Right lung (tissue), 10 donors: ENCODE data around the gene ASF1A. TPM values are rescaled to one million over a fixed set of nuclear protein-coding genes. Genes with fewer than 3 reads are reported as not detected.
"Not testable (repeated sequence)": the region's sequence is repeated elsewhere in the genome, so short reads cannot be mapped to it uniquely, and the experiment has no call there.

Experiments
- DNase-seq, 2 donors: peaks; one replicate each; pipeline ENCODE4 v3.0.0-alpha.2; 2013
- long read RNA-seq, 8 donors: transcript quantifications; one replicate each; lab custom pipeline, GENCODE V29; 2026
- polyA plus RNA-seq, 5 donors: library from polyadenylated mRNA; unstranded; fragments of 120-200 nt; gene quantifications; one replicate each; pipeline versions ENCODE4 v1.2.1 to v1.2.3, GENCODE V29; 2013; ENCODE audit warnings: inconsistent platforms in 1 of 5, low replicate concordance in 1 of 5; ENCODE audit not compliant: insufficient read length in 5 of 5, insufficient read depth in 1 of 5

The ASF1A gene
- polyA plus RNA-seq = 10 to 100 TPM; 36.1 to 59.8 (median 47.3) TPM
- long read RNA-seq, donor 1, transcript ASF1A-201 (4 exons, 2,362 nt) = major isoform, 43 of 50 reads
- long read RNA-seq, donor 1, partial matches to known transcripts = 5 of 50 reads
- long read RNA-seq, donor 1, other reads (novel, unspliced or antisense) = 0 of 50 reads
- long read RNA-seq, donor 2, transcript ASF1A-201 (4 exons, 2,362 nt) = major isoform, 15 of 21 reads
- long read RNA-seq, donor 2, partial matches to known transcripts = 0 of 21 reads
- long read RNA-seq, donor 2, other reads (novel, unspliced or antisense) = 5 of 21 reads
- long read RNA-seq, donor 3, transcript ASF1A-201 (4 exons, 2,362 nt) = major isoform, 22 of 30 reads
- long read RNA-seq, donor 3, partial matches to known transcripts = 8 of 30 reads
- long read RNA-seq, donor 3, other reads (novel, unspliced or antisense) = 0 of 30 reads
- long read RNA-seq, donor 4, transcript ASF1A-201 (4 exons, 2,362 nt) = major isoform, 15 of 15 reads
- long read RNA-seq, donor 4, partial matches to known transcripts = 0 of 15 reads
- long read RNA-seq, donor 4, other reads (novel, unspliced or antisense) = 0 of 15 reads
- long read RNA-seq, donor 5, transcript ASF1A-201 (4 exons, 2,362 nt) = major isoform, 58 of 66 reads
- long read RNA-seq, donor 5, partial matches to known transcripts = 6 of 66 reads
- long read RNA-seq, donor 5, other reads (novel, unspliced or antisense) = 0 of 66 reads
- long read RNA-seq, donor 6, transcript ASF1A-201 (4 exons, 2,362 nt) = major isoform, 40 of 40 reads
- long read RNA-seq, donor 6, partial matches to known transcripts = 0 of 40 reads
- long read RNA-seq, donor 6, other reads (novel, unspliced or antisense) = 0 of 40 reads
- long read RNA-seq, donor 7, transcript ASF1A-201 (4 exons, 2,362 nt) = major isoform, 19 of 19 reads
- long read RNA-seq, donor 7, partial matches to known transcripts = 0 of 19 reads
- long read RNA-seq, donor 7, other reads (novel, unspliced or antisense) = 0 of 19 reads
- long read RNA-seq, donor 8, transcript ASF1A-201 (4 exons, 2,362 nt) = major isoform, 11 of 11 reads
- long read RNA-seq, donor 8, partial matches to known transcripts = 0 of 11 reads
- long read RNA-seq, donor 8, other reads (novel, unspliced or antisense) = 0 of 11 reads

DNA sequence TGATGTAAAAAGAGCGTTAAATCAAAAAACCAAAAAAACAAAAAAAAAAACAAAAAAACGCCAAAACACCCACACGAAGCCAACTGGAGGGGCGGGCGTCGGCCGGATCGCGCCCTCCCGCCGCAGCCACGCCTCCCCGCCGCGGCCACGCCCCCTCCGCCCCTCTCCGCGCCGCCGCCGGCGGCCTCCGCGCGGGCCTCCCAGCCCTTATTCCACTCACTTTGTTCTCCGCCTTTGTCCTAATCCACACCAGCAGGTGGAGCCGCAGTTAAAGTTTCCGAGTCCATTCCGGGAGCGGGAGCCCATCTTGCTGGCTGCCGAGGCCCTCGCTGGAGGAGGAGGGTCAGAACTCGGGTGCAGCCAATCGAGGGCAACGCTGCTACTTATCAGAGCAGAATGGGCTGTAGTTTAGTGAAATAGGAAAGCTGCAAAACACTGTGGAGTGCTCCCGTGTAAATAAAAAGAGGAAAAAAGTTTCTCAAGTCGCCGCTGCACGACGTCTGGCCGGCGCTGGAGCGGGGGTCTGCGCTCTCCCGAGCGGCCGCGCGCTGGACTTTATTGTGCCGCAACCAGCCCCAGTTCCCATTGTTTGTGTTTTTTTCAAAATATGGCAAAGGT lies at the start of gene ASF1A:
Gene ASF1A (plus strand): TSS at position 346 of the 618 bp plus-strand sequence. CDS start 262 bp downstream, at position 608.
- peak; percentile 97 to 98 for DNase-seq

DNA sequence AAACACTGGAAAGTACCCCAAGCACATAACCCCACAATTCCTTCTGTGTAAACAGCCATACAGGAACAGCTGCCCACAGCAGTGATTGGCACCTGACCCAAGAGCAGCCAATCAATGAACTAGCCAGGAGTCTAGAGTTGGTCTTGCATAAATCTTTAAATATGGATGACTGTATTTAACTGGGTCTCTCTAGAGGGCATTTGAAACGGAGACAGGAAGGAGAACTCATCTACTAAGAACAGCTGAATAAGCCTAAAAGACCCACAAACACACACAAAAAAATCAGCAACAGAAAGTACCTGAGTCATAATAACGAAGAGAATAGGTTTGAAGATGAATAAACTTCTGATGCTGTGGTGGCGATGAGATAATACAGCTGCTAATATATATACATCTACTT lies 49.0 kb upstream of the ASF1A start:
- no peak for DNase-seq

DNA sequence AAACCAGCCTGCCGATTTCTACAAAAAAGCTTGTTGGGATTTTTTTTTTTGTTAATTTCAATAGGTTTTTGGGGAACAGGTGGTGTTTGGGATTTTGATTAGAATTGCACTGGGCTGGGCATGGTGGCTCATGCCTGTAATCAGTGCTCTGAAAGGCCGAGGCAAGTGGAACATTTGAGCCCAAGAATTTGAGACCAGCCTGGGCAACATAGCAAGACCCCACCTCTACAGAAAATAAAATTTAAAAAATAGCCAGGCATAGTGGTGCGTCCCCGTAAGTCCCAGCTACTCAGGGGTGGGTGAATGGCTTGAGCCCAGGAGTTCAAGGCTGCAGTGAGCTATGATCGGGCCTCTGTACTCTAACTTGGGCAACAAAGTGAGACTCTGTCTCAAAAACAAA lies 40.5 kb upstream of the ASF1A start:
- no peak for DNase-seq

DNA sequence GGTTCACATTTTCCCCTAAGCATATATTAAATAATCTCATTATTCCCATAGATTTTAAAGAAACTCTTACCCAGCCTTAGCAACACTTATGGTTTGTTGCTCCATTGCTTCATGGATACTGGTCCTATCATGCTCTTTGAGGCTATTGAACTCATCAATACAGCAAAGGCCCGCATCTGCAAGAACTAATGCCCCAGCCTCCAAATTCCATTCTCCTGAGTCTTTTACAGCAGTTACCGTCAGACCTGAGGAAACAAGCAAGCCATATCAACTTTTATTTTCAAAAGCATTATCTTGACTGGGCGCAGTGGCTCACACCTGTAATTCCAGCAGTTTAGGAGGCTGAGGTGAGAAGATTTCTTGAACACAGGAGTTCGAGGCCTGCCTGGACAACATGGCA lies 37.7 kb upstream of the ASF1A start:
- no peak for DNase-seq

DNA sequence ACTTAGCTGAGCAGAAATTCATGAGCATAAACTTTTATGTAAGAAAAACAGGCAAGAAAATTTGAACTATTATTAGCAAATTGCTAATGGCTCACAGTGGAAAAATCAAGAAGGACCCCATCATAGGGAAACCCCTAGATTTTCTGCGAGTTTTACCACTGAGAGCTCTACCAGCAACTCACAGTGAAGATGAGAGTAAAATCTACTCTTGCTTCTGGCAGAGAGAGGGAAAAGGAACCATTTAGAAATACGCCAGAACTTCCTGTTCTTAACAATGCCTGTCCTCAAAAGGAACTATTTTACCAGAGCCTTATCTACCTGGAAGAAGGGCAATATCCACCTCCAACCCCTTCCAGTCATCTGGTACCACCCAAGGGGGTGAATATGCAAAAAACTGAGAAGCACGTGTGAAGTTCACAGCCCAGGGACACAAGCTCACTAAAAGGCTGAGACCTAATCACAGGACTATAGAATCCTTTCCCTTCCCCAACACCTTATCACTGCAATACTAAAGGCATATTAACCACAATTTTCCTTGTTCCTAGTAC lies 34.4 kb upstream of the ASF1A start:
- no peak for DNase-seq

DNA sequence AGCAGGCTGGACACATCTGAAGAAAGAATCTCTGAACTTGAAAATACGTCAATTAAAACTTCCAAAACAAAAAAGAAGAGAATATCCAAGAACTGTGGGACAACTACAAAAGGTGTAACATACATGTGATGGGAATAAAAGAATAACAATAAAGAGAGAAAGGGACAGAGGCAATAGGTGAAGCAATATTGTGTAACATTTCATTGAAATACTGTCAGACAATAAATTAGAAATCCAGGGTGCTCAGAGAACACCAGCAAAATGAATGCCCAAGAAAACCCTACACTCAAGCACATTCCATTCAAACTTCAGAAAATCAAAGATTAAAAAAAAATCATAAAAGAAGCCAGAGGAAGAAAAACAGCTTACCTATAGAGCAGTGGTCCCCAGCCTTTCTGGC lies 33.6 kb upstream of the ASF1A start:
- no peak for DNase-seq

DNA sequence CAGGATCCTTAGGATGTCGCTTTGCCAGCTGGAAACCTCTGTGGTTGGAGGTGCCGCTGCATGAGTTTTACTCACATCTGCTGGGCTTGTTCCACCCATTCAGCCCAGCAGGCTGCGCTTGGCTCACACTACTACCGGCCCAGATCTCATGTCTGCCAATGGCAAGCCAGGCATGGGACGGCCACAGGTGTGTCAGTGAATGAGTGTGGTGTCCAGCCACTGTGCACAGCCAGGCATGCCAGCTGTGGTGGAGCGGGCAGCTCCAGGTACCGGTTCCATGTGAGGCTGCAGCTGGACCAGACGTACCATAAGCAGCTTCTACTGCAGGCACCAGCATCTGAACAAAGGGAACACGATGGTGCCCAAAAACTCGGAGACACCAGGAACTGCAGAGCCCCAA lies 33.1 kb upstream of the ASF1A start:
- DNase-seq = no peak

DNA sequence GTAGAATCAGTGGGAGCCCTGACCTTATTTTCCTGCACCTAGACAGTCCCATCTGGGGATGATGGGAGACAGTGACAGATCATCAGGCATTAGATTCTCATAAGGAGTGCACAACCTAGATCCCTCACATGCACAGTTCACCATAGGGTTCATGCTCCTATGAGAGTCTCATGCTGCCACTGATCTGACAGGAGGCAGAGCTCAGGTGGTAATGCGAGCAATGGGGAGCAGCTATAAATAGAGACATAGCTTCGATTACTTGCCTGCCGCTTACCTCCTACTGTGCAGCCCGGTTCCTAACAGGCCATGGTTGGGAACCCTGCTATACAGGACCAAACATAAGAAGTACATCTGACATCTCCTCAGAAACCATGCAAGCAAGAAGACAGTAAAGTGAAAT lies 31.5 kb upstream of the ASF1A start:
- no peak for DNase-seq

DNA sequence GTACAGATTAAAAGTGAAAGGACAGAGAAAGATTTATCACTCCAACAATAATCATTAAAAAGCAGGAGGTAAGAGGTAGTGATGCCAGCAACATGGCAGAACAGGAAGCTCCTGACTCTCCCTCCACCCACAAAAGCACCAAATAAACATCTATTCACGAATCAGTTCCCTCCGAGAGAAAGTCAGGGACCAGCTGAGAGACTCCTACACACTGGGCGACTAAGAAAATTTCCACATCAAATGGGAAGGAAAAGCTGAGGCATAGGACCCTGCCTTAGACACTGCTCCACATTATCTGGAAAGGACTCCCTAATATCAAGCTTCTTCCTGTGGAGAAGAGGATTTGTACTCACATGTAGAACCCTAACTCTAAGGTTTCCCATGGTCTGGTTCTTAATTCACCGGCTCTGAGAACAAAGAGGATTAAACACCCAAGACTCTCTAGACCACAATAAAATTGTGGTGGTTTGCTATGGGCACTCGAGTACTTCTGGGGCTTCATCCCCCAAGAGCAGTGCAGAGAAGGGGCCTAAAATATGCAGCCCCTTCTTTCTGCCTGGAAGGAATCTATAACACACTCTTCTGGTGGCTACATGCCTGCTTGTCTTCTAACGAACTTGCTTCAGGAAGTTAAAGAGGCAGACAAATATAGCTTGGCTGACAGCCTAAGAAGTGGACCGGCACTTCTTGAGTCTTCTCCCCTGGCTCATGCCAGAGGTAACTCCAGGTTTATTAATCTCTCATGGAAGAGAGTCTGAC lies 29.4 kb upstream of the ASF1A start:
- peak in 1 of 2 donors; percentile 7 for DNase-seq

DNA sequence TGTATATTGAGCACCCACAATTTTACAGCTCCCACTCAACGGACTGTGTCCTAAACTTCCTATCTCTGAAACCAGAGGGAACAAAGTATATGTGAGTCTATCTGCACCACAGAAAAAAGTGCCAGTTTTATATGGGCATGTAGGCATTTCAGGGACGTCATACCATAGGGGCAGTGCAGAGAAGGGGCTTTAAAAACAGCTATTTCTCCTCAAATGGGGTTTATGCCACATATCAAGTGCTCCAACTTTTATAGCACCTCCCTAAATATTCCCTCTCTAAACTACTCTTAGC lies 28.9 kb upstream of the ASF1A start:
- DNase-seq = no peak

DNA sequence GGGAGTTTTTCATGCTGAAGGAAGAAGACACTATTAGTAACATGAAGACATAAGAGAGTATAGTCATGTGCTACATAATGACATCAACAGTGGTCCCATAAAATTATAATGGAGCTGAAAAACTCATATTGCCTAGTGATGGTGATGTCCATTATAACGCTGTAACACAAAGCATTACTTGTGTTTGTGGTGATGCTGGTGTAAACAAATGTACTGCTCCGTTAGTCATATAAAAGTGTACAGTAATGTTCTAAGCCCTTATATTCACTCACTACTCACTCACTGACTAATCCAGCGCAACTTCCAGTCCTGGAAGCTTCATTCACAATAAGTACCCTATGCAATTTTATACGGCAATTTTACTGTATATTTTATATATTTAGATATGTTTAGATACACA lies 26.8 kb upstream of the ASF1A start:
- DNase-seq = no peak

DNA sequence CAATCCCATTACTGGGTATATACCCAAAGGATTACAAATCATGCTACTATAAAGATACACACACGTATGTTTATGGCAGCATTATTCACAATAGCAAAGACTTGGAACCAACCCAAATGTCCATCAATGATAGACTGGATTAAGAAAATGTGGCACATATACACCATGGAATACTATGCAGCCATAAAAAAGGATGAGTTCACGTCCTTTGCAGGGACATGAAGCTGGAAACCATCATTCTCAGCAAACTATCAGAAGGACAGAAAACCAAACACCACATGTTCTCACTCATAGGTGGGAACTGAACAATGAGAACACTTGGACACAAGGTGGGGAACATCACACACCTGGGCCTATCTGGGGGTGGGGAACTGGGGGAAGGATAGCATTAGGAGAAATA lies 25.1 kb upstream of the ASF1A start:
- DNase-seq = not testable (repeated sequence)

DNA sequence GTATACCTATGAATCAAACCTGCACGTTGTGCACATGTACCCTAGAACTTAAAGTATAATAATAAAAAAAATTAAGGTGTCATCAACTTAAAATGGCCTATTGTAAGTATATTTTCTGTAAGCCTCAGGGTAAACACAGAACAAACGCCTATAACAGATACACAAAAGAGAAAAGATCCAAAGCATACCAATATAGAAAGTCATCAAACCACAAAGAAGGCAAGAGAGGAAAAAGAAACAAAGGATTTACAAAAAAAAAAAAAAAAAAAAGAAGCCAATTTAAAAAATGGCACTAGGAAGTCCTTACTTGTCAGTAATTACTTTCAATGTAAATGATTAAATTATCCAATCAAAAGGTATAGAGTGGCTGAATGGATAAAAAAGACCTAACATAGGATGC lies 24.6 kb upstream of the ASF1A start:
- DNase-seq = no peak

DNA sequence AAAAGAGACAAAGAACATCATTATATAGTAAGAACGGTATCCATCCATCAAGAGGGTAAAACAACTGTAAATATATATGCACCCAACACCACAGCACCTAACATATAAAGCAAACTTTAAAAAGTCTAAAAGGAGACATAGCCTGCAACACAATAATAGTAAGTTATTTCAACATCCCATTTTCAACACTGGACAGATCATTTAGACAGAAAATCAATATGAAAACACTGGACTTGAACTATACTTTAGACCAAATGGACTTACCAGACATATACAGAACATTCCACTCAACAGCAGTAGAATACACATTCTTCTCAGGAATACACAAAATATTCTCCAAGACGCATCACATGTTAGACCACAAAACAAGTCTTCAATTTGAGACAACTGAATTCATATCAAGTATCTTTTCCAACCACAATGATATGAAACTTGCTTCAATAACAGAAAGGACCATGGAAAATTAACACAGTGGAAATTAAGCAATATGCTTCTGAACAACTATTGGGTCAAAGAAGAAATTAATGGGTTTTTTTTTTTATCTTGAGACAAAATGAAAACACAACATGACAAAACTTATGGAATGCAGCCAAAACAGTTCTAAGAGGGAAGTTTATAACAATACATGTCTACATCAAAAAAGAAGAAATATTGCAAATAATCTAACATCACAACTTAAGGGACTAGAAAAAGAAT lies 23.9 kb upstream of the ASF1A start:
- DNase-seq = no peak

DNA sequence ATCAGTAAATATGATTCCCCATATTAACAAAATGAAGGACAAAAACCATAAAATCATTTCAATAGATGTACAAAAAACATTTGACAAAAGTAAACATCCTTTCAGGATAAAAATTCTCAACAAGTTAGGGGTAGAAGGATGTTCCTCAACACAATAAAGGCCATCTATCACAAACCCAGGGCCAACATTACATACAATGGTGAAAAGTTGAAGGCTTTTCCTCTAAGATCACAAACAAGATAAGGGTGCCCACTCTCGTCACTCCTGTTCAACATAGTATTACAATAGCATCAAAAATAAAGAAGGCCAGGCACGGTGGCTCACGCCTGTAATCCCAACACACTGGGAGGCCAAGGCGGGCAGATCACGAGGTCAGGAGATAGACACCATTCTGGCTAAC lies 22.6 kb upstream of the ASF1A start:
- DNase-seq = no peak

DNA sequence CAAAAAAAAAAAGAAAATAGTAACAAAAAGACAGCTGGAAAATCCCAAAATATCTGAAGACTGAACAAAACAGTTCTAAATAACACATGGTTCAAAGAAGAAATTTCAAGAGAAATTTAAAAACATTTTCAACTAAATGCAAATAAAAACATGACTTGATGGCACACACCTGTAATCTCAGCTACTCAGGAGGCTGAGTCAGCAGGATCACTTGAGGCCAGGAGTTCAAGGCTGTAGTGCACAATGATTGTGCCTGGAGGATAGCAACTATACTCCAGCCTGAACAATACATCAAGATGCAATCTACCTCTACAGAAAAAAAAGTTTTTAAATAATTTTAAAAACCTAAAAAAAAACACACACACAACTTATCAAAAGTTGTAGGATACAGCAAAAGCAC lies 21.6 kb upstream of the ASF1A start:
- DNase-seq = no peak

DNA sequence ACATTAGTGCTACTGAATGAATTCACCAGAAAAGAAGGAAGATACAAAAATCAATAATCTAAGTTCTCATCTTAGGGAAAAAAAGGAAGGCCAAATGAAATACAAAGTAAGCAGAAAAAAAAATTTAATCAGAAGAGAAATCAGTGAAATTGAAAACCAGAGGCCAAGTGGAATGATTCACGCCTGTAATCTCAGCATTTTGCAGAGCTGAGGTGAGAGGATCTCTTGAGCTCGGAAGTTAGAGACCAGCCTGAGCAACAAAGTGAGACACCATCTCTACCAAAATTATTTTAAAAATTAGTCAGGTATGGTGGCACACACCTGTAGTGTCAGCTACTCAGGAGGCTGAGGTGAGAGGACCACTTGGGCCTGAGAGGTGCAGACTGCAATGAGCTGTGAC lies 21.2 kb upstream of the ASF1A start:
- no peak for DNase-seq

DNA sequence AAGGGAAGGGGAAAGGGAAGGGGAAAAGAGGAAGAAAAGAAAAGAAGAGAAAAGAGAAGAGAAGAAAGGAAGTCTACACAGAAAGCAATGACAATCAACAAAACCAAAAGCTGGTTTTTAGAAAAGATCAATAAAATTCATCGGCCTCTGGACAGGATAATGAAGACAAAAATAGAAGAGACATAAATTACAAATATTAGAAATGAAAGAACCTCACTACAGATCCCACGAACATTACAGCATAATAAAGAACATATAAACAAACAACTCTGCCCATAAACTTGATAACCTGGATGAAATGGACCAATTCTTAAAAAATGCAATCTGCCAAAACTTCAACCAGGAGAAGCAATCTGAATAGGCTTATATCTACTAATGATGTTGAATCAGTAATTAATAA lies 20.7 kb upstream of the ASF1A start:
- DNase-seq = no peak

DNA sequence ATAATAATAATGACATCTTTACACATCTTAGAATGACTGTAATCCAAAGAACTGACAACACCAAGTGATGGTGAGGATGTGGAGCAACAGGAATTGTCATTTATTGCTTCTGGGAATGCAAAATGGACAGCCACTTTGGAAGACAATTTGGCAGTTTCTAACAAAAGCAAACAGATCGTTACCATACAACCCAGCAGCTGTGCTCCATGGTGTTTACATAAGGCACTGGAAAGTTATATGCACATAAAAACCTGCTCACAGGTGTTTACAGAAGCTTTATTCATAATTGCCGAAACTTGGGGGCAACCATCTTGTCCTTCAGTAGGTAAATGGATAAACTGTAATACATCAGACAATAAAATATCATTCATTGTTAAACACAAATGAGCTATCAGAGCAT lies 18.3 kb upstream of the ASF1A start:
- no peak for DNase-seq

DNA sequence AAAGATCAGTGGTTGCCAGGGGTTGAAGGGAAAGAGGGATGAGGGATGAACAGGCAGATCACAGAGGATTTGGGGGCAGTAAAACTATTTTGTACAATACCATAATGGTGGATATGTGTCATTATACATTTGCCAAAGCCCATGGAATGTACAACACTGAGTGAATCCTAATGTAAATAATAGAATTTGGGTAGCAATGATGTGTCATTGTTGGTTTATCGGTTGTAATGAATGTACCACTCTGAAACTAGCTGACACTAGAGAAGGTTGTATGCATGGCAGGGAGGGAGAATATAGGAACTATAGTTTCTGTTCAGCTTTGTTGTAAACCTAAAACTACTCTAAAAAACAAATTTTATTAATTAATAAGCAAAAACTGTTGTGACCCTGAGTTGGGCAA lies 17.8 kb upstream of the ASF1A start:
- DNase-seq = no peak
